HepG2 (cell line): ENCODE results near the gene FAM111A. TPM values are rescaled to one million over a fixed set of nuclear protein-coding genes. Genes with fewer than 3 reads are reported as not detected.

ENCODE experiments used
- ADNP ChIP-seq: sonication (generic); formaldehyde crosslinking; IDR thresholded peaks from 2 replicates; pipeline ENCODE4 v1.4.0; 2020; ENCODE audit warnings: missing genetic modification reagents
- CREB3 ChIP-seq: sonication (generic); formaldehyde crosslinking; IDR thresholded peaks from 2 replicates; pipeline ENCODE4 v1.5.0; 2020; ENCODE audit warnings: missing genetic modification reagents
- CREM ChIP-seq, 2 experiments: sonication (generic) in 1 of 2; formaldehyde crosslinking in 1 of 2; IDR thresholded peaks; 2 replicates each; pipeline versions ENCODE4 v1.4.0 to v1.6.1; 2016 to 2020; ENCODE audit warnings: antibody characterized with exemption in 1 of 2, mild to moderate bottlenecking in 1 of 2, missing genetic modification reagents in 1 of 2
- DPF2 ChIP-seq: sonication (generic); formaldehyde crosslinking; IDR thresholded peaks from 2 replicates; pipeline ENCODE4 v1.4.0; 2020; ENCODE audit warnings: mild to moderate bottlenecking, low read depth, missing genetic modification reagents, borderline replicate concordance
- EEA1 ChIP-seq: sonication (generic); formaldehyde crosslinking; IDR thresholded peaks from 2 replicates; pipeline ENCODE4 v1.5.1; 2020; ENCODE audit warnings: mild to moderate bottlenecking, missing genetic modification reagents, borderline replicate concordance
- GFI1 ChIP-seq: sonication (generic); formaldehyde crosslinking; IDR thresholded peaks from 2 replicates; pipeline ENCODE4 v1.5.0; 2020; ENCODE audit warnings: missing genetic modification reagents, mild to moderate bottlenecking, borderline replicate concordance
- JUN ChIP-seq: sonication (generic); formaldehyde crosslinking; IDR thresholded peaks from 2 replicates; pipeline ENCODE4 v1.4.0; 2020; ENCODE audit warnings: mild to moderate bottlenecking, missing genetic modification reagents
- MED8 ChIP-seq: sonication (generic); formaldehyde crosslinking; IDR thresholded peaks from 2 replicates; pipeline ENCODE4 v1.8.1; 2023; ENCODE audit warnings: mild to moderate bottlenecking, missing genetic modification reagents; ENCODE audit not compliant: insufficient replicate concordance
- PPARG ChIP-seq: conservative IDR thresholded peaks from 2 replicates; pipeline ENCODE4 v1.6.1; 2016; ENCODE audit warnings: missing biosample characterization, missing genetic modification reagents
- SMAD1 ChIP-seq: sonication (generic); formaldehyde crosslinking; IDR thresholded peaks from 2 replicates; pipeline ENCODE4 v1.4.0; 2020; ENCODE audit warnings: missing genetic modification reagents, low read depth, mild to moderate bottlenecking, borderline replicate concordance
- TBX2 ChIP-seq: sonication (generic); formaldehyde crosslinking; IDR thresholded peaks from 2 replicates; pipeline ENCODE4 v1.5.0; 2020; ENCODE audit warnings: missing genetic modification reagents, mild to moderate bottlenecking, borderline replicate concordance
- ZNF136 ChIP-seq: sonication (generic); formaldehyde crosslinking; IDR thresholded peaks from 2 replicates; pipeline ENCODE4 v1.8.1; 2022; ENCODE audit warnings: low read depth, mild to moderate bottlenecking, moderate library complexity, missing genetic modification reagents
- ZNF232 ChIP-seq: sonication (generic); formaldehyde crosslinking; IDR thresholded peaks from 2 replicates; pipeline ENCODE4 v1.4.0; 2020; ENCODE audit warnings: missing genetic modification reagents, borderline replicate concordance
- ZNF326 ChIP-seq: sonication (generic); formaldehyde crosslinking; IDR thresholded peaks from 2 replicates; pipeline ENCODE4 v1.4.0; 2020; ENCODE audit warnings: missing genetic modification reagents, borderline replicate concordance
- ZNF335 ChIP-seq: sonication (generic); formaldehyde crosslinking; IDR thresholded peaks from 2 replicates; pipeline ENCODE4 v1.4.0; 2020; ENCODE audit warnings: missing genetic modification reagents
- ZNF552 ChIP-seq: sonication (generic); formaldehyde crosslinking; IDR thresholded peaks from 2 replicates; pipeline ENCODE4 v1.9.0; 2022; ENCODE audit warnings: missing genetic modification reagents, mild to moderate bottlenecking, borderline replicate concordance
- ZNF75D ChIP-seq: sonication (generic); formaldehyde crosslinking; IDR thresholded peaks from 2 replicates; pipeline ENCODE4 v1.8.1; 2023; ENCODE audit warnings: missing genetic modification reagents, mild to moderate bottlenecking, borderline replicate concordance
- ZSCAN22 ChIP-seq: sonication (generic); formaldehyde crosslinking; IDR thresholded peaks from 2 replicates; pipeline ENCODE4 v1.4.0; 2020; ENCODE audit warnings: mild to moderate bottlenecking, missing genetic modification reagents
- ZXDC ChIP-seq: sonication (generic); formaldehyde crosslinking; IDR thresholded peaks from 2 replicates; pipeline ENCODE4 v1.5.0; 2020; ENCODE audit warnings: mild to moderate bottlenecking, missing genetic modification reagents
- polyA plus RNA-seq, 8 experiments: library from polyadenylated mRNA; depleted of rRNA in 3 of 8; stranded (reverse) in 7 of 8; unstranded in 1 of 8; fragments of >200 nt; fragmentation: Illumina TruSeq in 4 of 8; extraction: Trizol in 4 of 8; gene quantifications; 2 replicates each; pipeline versions ENCODE4 v1.2.1 to v1.2.3, GENCODE V29; 2011 to 2016; ENCODE audit warnings: low read depth in 4 of 8, missing spikeins in 1 of 8, mixed read lengths in 1 of 8; ENCODE audit not compliant: insufficient read depth in 1 of 8
- total RNA-seq, 5 experiments: library from RNA; depleted of rRNA; stranded (reverse); fragments of >200 nt; fragmentation: Illumina TruSeq; extraction: Trizol; gene quantifications; 2 replicates each; pipeline ENCODE4 v1.2.3, GENCODE V29; 2016; ENCODE audit warnings: low read depth in 1 of 5
- TF ChIP-seq, protein P1 (sequence below): sonication (generic); formaldehyde crosslinking; IDR thresholded peaks from 2 replicates; pipeline ENCODE4 v1.8.1; 2022; ENCODE audit warnings: mild to moderate bottlenecking, missing genetic modification reagents
- TF ChIP-seq, protein P2 (sequence below): sonication (generic); formaldehyde crosslinking; IDR thresholded peaks from 2 replicates; pipeline ENCODE4 v1.4.0; 2020; ENCODE audit warnings: mild to moderate bottlenecking, missing genetic modification reagents

The FAM111A gene
- total and polyA plus RNA-seq, 2 of the 13 experiments (the other 11 are each of a cell fraction or from before 2014, with no cell fraction given): 3.2 to 13.5 TPM

- TF ChIP-seq TBX2 (CRISPR knock-in tag): peak; percentile 27; the same call in 1 of the 2 replicates
- TF ChIP-seq, protein P1, sequence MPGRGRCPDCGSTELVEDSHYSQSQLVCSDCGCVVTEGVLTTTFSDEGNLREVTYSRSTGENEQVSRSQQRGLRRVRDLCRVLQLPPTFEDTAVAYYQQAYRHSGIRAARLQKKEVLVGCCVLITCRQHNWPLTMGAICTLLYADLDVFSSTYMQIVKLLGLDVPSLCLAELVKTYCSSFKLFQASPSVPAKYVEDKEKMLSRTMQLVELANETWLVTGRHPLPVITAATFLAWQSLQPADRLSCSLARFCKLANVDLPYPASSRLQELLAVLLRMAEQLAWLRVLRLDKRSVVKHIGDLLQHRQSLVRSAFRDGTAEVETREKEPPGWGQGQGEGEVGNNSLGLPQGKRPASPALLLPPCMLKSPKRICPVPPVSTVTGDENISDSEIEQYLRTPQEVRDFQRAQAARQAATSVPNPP: no peak
- no peak for TF ChIP-seq ZNF136 (CRISPR knock-in tag)
- TF ChIP-seq ZNF232: no peak
- TF ChIP-seq ZNF552 (CRISPR knock-in tag): no peak
- peak; percentile 72 for TF ChIP-seq DPF2 (CRISPR knock-in tag)
- TF ChIP-seq ZNF75D (CRISPR knock-in tag): no peak
- TF ChIP-seq CREB3 (CRISPR knock-in tag): no peak
- no peak for TF ChIP-seq EEA1 (CRISPR knock-in tag)
- no peak for TF ChIP-seq ADNP
- no peak for TF ChIP-seq MED8 (CRISPR knock-in tag)
- TF ChIP-seq ZXDC (CRISPR knock-in tag): 0 out of 2 replicates have a peak, but pooled peaks have one; percentile 31
- TF ChIP-seq, protein P2, sequence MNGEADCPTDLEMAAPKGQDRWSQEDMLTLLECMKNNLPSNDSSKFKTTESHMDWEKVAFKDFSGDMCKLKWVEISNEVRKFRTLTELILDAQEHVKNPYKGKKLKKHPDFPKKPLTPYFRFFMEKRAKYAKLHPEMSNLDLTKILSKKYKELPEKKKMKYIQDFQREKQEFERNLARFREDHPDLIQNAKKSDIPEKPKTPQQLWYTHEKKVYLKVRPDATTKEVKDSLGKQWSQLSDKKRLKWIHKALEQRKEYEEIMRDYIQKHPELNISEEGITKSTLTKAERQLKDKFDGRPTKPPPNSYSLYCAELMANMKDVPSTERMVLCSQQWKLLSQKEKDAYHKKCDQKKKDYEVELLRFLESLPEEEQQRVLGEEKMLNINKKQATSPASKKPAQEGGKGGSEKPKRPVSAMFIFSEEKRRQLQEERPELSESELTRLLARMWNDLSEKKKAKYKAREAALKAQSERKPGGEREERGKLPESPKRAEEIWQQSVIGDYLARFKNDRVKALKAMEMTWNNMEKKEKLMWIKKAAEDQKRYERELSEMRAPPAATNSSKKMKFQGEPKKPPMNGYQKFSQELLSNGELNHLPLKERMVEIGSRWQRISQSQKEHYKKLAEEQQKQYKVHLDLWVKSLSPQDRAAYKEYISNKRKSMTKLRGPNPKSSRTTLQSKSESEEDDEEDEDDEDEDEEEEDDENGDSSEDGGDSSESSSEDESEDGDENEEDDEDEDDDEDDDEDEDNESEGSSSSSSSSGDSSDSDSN (CRISPR knock-in tag): no peak
- TF ChIP-seq JUN (CRISPR knock-in tag): no peak
- TF ChIP-seq CREM (IDR thresholded peaks at IDR 0.05): peak; percentile 26; the same call in 1 of the 2 replicates
- no peak for TF ChIP-seq CREM (CRISPR knock-in tag; IDR thresholded peaks at IDR 0.05)
- no peak for TF ChIP-seq ZNF326
- no peak for TF ChIP-seq SMAD1
- TF ChIP-seq GFI1 (CRISPR knock-in tag): peak; percentile 71; the same call in 1 of the 2 replicates
- TF ChIP-seq PPARG (CRISPR knock-in tag): peak; percentile 99
- TF ChIP-seq ZNF335: no peak
- peak; percentile 89 for TF ChIP-seq ZSCAN22
Observed at GRCh38 chr11:59173964-59174663, 31.5 kb downstream of the FAM111A start (continued).
